Renal cortex interstitium (tissue), 15 donors: Measurements from ENCODE around the gene SMYD2. TPM values are rescaled to one million over a fixed set of nuclear protein-coding genes. Genes with fewer than 3 reads are reported as not detected.
A peak's percentile ranks its signal among the peaks of the same experiment; 100 is the strongest.

Source experiments
- DNase-seq, 11 donors: peaks; one replicate each; pipeline ENCODE4 v3.0.0-alpha.2; 2013; ENCODE audit warnings: low read depth in 9 of 11, low spot score in 4 of 11; ENCODE audit errors: extremely low read depth in 1 of 11
- long read RNA-seq, 16 experiments: transcript quantifications; one replicate each; lab custom pipeline, GENCODE V29; 2026
- polyA plus RNA-seq, 3 donors: library from polyadenylated mRNA; unstranded; fragments of 120-200 nt; gene quantifications; one replicate each; pipeline ENCODE4 v1.2.1, GENCODE V29; 2013; ENCODE audit not compliant: insufficient read length in 3 of 3

Gene SMYD2, protein sequence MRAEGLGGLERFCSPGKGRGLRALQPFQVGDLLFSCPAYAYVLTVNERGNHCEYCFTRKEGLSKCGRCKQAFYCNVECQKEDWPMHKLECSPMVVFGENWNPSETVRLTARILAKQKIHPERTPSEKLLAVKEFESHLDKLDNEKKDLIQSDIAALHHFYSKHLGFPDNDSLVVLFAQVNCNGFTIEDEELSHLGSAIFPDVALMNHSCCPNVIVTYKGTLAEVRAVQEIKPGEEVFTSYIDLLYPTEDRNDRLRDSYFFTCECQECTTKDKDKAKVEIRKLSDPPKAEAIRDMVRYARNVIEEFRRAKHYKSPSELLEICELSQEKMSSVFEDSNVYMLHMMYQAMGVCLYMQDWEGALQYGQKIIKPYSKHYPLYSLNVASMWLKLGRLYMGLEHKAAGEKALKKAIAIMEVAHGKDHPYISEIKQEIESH
- 10 to 100 TPM; 40.3 to 57.0 (median 44.0) TPM for polyA plus RNA-seq
- long read RNA-seq, donor 1, transcript SMYD2-201 (12 exons, 1,671 nt): major isoform, 7 of 7 reads
- long read RNA-seq, donor 1, partial matches to known transcripts: 0 of 7 reads
- long read RNA-seq, donor 1, other reads (novel, unspliced or antisense): 0 of 7 reads
- long read RNA-seq, donor 2, full-length matches to known transcripts: 7 of 7 reads
- long read RNA-seq, donor 2, partial matches to known transcripts: 0 of 7 reads
- long read RNA-seq, donor 2, other reads (novel, unspliced or antisense): 0 of 7 reads
- long read RNA-seq, donor 3, full-length matches to known transcripts: 13 of 13 reads
- long read RNA-seq, donor 3, partial matches to known transcripts: 0 of 13 reads
- long read RNA-seq, donor 3, other reads (novel, unspliced or antisense): 0 of 13 reads
- long read RNA-seq, donor 4, full-length matches to known transcripts: 8 of 8 reads
- long read RNA-seq, donor 4, partial matches to known transcripts: 0 of 8 reads
- long read RNA-seq, donor 4, other reads (novel, unspliced or antisense): 0 of 8 reads
- long read RNA-seq, donor 5: 0 reads
- long read RNA-seq, donor 6, transcript SMYD2-201 (12 exons, 1,671 nt): major isoform, 8 of 9 reads
- long read RNA-seq, donor 6, partial matches to known transcripts: 0 of 9 reads
- long read RNA-seq, donor 6, other reads (novel, unspliced or antisense): 0 of 9 reads
- long read RNA-seq, donor 7, transcript SMYD2-201 (12 exons, 1,671 nt): major isoform, 12 of 17 reads
- long read RNA-seq, donor 7, partial matches to known transcripts: 5 of 17 reads
- long read RNA-seq, donor 7, other reads (novel, unspliced or antisense): 0 of 17 reads
- long read RNA-seq, donor 8, transcript SMYD2-201 (12 exons, 1,671 nt): major isoform, 14 of 24 reads
- long read RNA-seq, donor 8, partial matches to known transcripts: 9 of 24 reads
- long read RNA-seq, donor 8, other reads (novel, unspliced or antisense): 0 of 24 reads
- long read RNA-seq, donor 9, transcript SMYD2-201 (12 exons, 1,671 nt): major isoform, 9 of 15 reads
- long read RNA-seq, donor 9, partial matches to known transcripts: 6 of 15 reads
- long read RNA-seq, donor 9, other reads (novel, unspliced or antisense): 0 of 15 reads
- long read RNA-seq, donor 10, partial matches to known transcripts: 69 of 75 reads
- long read RNA-seq, donor 10, other reads (novel, unspliced or antisense): 0 of 75 reads
- long read RNA-seq, donor 11, transcript SMYD2-201 (12 exons, 1,671 nt): major isoform, 6 of 7 reads
- long read RNA-seq, donor 11, partial matches to known transcripts: 0 of 7 reads
- long read RNA-seq, donor 11, other reads (novel, unspliced or antisense): 0 of 7 reads
- long read RNA-seq, donor 12, partial matches to known transcripts: 0 of 5 reads
- long read RNA-seq, donor 12, other reads (novel, unspliced or antisense): 0 of 5 reads
- long read RNA-seq, donor 13, transcript SMYD2-201 (12 exons, 1,671 nt): major isoform, 15 of 21 reads
- long read RNA-seq, donor 13, partial matches to known transcripts: 5 of 21 reads
- long read RNA-seq, donor 13, other reads (novel, unspliced or antisense): 0 of 21 reads
- long read RNA-seq, donor 14, partial matches to known transcripts: 0 of 5 reads
- long read RNA-seq, donor 14, other reads (novel, unspliced or antisense): 0 of 5 reads
- long read RNA-seq, donor 15, partial matches to known transcripts: 0 of 2 reads
- long read RNA-seq, donor 15, other reads (novel, unspliced or antisense): 0 of 2 reads
- long read RNA-seq, donor 16, full-length matches to known transcripts: 42 of 68 reads
- long read RNA-seq, donor 16, partial matches to known transcripts: 26 of 68 reads
- long read RNA-seq, donor 16, other reads (novel, unspliced or antisense): 0 of 68 reads

DNA sequence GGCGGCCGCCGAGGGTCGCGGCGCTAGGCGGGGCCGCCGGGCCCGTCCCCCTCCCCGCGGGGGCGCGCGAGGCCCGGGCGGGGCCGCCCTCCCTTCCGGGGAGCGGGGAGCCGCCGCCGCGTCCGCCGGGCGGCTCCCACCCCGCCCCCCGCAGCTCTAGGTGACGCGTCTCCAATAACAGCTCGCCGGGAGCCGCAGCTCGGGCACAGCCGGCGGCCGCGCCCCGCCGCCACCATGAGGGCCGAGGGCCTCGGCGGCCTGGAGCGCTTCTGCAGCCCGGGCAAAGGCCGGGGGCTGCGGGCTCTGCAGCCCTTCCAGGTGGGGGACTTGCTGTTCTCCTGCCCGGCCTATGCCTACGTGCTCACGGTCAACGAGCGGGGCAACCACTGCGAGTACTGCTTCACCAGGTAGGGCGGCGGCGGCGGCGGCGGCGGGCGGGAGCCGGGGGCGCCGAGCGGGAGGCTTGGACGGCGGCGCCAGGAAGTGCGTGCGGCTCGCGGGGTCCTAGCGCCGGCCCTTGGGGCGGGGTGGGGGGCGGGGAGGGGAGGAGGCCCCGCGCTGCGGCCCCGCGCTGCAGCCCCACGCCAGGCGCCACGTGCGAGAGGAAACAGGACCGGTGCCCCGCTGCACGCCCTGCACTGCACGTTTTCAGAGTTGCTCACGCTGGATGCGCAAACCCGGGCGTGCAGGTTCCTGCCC is at the start of gene SMYD2:
Gene SMYD2, plus strand, starts transcription at position 139 of the 699 bp plus-strand sequence. Its CDS starts 96 bp downstream, at position 235.
- DNase-seq: peak in 6 of 11 donors; percentile 40 to 72 (median 64)

DNA sequence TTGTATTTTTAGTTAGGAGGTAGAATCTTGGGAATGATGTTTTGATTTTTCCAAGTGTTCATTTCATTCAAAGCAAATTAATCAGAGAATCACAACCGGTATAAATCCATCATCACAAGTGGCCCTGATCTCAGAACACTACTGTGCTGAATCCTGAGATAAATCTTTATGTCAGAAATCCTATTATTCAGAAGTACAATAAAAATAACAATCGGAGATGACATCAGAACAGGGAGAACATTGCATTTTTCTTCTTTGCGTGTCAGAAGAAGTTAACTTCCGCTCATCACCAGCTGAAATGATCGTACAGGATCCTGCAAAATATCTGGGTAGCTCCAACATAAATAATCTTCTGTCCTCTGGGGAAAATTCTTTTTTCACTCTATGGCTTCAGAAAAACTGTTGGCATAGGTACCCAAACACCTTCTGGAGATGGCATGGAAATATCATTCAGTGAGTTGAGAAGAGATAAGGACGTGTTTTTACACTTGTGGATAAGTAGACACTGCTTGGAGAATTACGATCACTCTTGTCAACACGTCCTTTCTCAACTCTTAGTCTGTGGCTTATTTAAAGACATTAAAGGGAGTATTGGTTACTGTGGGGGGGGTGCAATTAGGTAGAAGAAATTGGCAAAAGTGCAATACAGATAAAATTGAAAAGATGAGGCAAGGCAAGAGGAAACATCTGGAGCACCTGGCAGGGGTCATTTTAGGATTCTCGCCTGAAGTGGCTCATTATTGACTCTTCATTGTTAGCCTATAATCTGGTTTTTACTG is 46.9 kb upstream of the SMYD2 start:
- DNase-seq: no peak

DNA sequence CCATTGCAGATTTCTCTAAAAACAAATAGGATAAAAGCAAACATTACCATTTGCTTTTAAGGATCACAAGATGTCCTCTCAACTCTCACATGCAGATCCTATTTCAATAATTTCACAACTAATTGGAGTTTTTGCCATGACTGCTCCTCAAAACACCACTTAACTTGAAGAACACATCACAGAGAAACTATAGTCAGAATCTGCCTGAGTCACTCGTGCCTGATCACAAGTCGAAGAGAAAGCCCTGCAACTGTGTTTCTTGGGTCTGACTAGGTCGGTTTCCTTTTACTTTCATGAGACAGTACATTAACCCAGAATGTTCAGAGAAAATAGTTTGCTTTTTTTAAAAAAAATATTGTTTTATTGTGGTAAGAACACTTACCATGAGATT is 46.3 kb upstream of the SMYD2 start:
- no peak for DNase-seq

DNA sequence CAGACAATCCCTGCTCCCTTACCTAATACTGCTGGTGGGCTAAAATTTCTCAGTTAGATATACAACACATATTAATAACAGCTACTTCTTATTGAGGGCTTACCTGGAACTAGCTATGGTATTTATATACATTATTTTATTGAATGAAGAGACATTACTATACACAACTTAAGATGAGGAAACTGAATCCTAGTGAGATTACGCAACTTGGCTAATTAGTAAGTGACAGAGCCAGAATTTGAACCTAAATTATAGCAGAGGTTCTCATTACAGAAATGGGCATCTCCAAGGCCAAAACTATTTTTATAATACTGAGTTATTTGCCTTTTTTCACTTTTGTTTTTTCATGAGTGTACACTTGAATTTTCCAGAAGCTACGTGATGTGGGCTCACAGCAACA is 44.5 kb upstream of the SMYD2 start:
- no peak for DNase-seq

DNA sequence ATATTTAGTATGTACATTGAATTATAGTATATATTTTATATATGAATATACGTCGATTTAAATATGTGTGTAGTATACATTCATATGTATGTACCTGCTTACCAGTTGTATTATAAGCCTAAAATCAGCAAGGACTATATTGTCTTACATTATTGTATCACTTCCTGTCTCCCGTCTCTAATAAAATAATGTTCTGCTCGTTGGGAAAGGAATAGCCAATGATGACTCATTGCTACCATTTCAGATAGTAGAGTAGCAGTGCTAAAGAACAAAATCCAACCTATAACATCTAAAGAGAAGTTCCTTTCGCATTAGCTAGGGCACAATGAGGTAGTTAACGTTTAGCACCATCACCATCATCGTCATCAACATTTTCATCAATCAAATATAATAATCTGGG is 39.9 kb upstream of the SMYD2 start:
- DNase-seq: no peak

DNA sequence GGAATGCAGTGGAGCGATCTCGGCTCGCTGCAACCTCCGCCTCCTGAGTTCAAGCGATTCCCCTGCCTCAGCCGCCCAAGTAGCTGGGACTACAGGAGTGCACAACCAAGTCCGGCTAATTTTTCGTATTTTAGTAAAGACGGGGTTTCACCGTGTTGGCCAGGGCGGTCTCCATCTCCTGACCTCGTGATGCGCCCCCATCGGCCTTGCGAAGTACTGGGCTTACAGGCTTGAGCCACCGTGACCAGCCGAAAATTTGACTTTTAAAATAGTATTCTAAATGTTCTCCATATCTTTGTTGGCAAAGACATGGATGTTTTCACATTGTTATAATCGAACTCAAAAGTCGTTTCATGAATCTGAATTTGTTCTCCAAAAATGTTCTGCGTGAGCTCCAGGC is 36.7 kb upstream of the SMYD2 start:
- DNase-seq: no peak

DNA sequence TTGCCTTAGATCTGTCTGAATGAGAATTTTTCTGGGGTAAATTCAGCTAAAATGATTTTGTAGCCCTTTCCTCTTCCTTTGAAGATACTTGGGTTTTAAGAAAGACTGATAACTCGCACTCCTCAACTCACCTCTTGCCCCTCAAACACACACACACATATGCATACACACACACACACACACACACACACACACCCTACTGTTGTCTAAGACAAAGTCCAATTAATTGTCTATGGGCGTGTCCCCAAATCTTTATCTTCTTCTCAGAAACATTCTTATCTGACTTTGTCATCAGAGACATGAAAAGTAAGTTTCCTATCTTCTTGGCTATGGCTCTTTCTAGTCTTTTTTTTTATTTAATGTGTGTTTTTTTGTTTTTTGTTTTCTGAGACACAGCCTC is 36.1 kb upstream of the SMYD2 start:
- DNase-seq: no peak

DNA sequence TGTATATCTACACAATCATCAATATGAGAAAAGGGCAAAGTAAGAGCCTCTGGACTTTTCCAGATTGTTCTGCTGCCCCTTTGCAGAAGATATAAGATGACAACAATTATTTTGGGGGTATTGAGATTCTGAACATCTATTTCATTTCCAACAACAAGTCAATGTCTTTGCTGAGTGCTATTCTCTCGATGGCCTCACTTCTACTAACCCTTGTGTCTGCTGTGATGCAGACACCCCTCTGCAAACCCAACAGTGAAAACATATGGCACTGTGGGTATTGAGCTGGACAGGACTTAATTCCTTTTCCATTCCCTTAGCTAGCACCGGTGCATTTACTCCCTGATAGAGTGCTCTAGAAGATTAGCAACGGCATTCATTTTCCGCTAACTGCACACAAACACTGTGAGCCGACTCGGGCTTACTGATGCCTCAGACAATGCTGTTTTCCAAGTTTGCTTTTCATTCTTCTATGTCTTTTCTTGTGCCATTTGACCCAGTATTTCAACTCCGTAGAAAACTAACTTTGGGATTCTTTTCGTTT is 33.4 kb upstream of the SMYD2 start:
- DNase-seq: no peak

DNA sequence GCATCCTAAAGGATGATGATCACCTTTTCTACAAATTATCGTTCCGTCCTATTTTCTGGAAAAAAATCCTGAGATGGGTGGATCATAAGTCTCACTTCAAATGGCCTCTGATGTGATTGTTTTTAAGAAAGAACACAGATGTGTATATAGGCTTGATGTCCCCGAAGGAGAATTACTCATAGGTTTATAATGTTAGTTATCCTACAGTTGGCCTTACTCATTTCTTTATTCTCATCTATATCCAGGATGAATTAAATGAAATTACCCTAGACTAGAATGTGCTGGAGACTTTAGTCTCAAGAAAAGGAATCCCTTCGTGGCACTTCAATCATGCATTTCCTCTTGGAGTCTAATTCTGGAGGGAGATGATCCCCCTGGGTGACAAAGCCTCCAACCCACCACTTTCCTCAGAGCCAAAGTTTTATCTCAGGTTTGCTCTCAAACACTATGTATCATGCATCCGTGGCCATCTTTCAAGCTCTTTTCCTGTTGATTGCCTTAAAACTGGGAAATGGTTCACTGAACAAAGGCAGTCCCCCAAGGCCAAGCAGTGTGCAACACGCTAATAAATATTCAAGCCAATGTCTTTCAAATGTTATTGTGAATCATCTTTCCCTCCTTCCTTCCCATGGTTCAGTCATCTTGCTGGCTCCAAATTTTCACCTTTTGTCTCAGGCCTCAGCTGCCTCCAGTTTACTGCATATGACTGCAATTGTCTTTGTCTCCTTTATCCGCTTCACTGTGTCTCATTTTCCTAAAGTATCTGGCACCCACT is 32.5 kb upstream of the SMYD2 start:
- DNase-seq: no peak

DNA sequence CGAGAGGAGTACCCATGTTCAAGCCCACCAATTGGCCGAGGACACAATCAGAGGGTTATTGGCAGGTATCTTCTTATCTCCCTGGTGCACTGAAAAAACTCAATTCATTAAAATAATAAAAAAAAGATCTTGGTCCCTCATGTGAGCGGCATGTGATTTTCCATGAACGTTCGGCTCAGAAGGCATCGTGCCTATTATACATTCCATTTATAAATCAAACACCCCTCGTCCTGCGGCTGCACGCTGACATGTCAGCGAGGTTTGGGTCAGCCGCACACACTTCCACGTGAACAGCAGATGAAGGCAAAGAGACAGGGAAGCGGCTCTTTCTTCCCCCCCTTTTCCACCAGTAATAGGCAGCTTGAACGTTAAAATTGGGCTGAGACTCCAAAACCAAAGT is 31.3 kb upstream of the SMYD2 start:
- DNase-seq: no peak

DNA sequence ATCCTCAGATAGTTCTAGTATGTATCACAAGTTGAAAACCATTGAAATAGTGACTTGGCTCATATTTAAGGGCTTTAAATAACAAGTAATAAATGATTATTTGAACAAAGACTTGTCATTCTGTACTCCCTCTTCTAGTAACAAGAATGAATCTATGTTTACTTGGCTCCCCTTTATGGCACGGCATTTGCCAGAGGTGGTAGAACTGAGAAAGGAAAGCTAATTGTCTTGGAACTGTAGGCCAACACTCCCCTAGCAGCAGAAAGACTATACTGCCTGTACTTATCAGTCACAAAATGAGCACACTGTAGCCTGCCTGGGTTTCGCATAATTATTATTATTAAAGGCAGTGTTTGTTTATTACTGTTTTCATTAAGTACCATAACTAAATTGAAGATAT is 29.6 kb upstream of the SMYD2 start:
- DNase-seq: no peak

DNA sequence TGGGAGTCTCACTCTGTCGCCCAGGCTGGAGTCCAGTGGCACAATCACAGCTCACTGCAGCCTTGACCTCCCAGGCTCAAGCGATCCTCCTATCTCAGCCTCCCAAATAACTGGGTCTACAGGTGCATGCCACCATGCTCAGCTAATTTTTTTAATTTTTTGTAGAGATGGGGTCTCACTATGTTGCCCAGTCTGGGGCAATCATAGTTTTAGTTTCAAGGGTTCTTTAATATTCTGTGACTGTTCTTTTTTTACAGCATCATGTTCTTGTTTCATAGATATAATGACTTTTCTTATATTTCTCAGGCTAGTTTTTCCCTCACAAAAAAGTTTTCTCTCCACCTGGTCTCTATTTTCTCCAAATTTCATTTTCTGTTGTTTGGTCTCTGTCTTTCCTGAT is 25.4 kb upstream of the SMYD2 start:
- DNase-seq: no peak

DNA sequence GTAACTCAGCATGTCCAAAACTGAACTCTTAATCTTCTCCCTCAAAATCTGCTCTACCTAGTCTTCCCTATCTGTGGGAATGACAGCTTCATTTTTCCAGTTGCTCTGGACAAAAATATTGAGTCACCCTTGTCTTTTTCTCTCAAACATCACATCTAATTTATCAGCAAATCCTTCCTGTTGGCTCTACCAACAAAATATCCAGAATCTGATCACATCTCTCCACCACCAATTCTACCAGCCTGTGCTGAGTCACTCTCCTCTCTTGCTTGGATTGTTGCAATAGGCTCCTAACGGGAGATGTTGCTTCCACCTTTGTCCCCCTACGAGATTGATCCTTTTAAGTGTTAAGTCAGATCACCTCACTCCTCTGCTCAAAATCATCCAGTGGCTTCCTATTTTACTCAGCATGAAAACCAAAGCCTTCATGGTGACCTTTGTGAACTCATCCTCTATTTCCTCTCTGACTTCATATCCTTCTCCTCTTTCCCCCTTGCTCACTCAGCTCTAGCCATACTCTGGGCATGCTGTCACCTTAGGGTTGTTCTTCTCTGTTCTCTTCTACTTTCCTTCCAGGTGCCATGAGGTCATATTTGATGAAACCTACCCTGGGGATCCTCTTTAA is 21.5 kb upstream of the SMYD2 start:
- no peak for DNase-seq

DNA sequence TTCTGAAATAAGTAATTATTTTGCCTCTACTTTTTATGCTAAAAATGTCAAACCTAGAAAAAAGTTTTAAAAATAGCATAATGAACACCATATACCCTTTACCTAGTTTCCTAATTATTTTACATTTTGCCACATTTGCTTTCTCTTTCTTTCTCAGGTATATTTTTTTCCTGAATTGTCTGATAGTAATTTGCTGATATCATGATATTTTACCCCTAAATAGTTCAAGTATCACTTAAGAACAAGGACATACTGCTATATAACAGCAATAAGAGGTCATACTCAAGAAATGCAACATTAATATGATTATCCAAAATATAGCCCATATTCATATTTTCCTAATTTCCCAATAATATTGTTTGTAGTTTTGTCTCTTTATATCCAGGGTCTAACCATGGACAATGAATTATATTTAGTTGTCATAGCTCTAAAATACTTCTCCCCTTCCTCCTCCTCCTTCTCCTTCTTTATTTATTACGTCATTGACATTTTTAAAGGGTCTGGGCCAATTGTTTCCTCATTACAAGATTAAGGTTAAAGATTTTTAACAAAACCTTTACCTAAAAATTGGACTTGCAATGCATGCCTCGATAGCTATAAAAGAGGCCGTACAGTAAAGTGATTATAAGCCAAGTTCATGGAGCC is 20.3 kb upstream of the SMYD2 start:
- DNase-seq: no peak
